H1 (cell line): Measurements from ENCODE around the gene SCAND1. TPM values are rescaled to one million over a fixed set of nuclear protein-coding genes. Genes with fewer than 3 reads are reported as not detected.

ENCODE experiments used
- CTCF ChIA-PET: fragments of 300-600 bp; sonication (Branson Sonifier 250); formaldehyde crosslinking; loops from one replicate; lab custom pipeline; 2021; ENCODE audit not compliant: partially characterized antibody; lab: Charles Lee
- POLR2A ChIA-PET: fragments of 300-600 bp; sonication (Branson Sonifier 250); formaldehyde crosslinking; loops from one replicate; lab custom pipeline; 2021; ENCODE audit warnings: inconsistent platforms; ENCODE audit not compliant: partially characterized antibody; lab: Charles Lee
- DNase-seq, 2 experiments: peaks; one replicate each; pipeline versions ENCODE4 v3.0.0 to v3.0.0-alpha.2; 2010 to 2022; ENCODE audit warnings: low spot score in 2 of 2, low read depth in 1 of 2, mixed read lengths in 1 of 2
- FAIRE-seq: peaks from 2 replicates; lab custom pipeline; 2011; peaks lifted over from hg19 to GRCh38; lab: Jason Lieb, UNC
- H2AFZ ChIP-seq: 2 replicates; pipeline ENCODE4 v1.8.1; 2012; ENCODE audit warnings: low read length, inconsistent platforms
- H2AK5ac ChIP-seq: 2 replicates; pipeline ENCODE4 v1.6.1; 2013; ENCODE audit warnings: low read depth, low read length
- H2BK120ac ChIP-seq: replicated peaks from 2 replicates; pipeline ENCODE3; 2013; ENCODE audit warnings: low read depth, low read length, inconsistent platforms
- H2BK12ac ChIP-seq: 2 replicates; pipeline ENCODE4 v1.6.1; 2013; ENCODE audit warnings: low read depth, low read length
- H2BK15ac ChIP-seq: 2 replicates; pipeline ENCODE4 v1.6.1; 2013; ENCODE audit warnings: low read length
- H2BK20ac ChIP-seq: 2 replicates; pipeline ENCODE4 v1.6.1; 2013; ENCODE audit warnings: low read length
- H2BK5ac ChIP-seq: 2 replicates; pipeline ENCODE4 v1.6.1; 2013; ENCODE audit warnings: low read depth, low read length
- H3K14ac ChIP-seq: 2 replicates; pipeline ENCODE4 v1.6.1; 2013; ENCODE audit warnings: inconsistent platforms; ENCODE audit not compliant: insufficient read length
- H3K18ac ChIP-seq: 2 replicates; pipeline ENCODE4 v1.6.1; 2013; ENCODE audit warnings: low read length; ENCODE audit errors: extremely low read depth
- H3K23ac ChIP-seq: 2 replicates; pipeline ENCODE4 v1.6.1; 2013; ENCODE audit warnings: inconsistent platforms; ENCODE audit not compliant: insufficient read length
- H3K23me2 ChIP-seq: 2 replicates; pipeline ENCODE4 v1.6.1; 2013; ENCODE audit warnings: low read depth, low read length
- H3K27ac ChIP-seq: 2 replicates; pipeline ENCODE4 v1.6.1; 2011; ENCODE audit warnings: low read depth, low read length, inconsistent platforms
- H3K27me3 ChIP-seq, 4 experiments: replicated peaks in 1 of 4; 1 replicate in 1 of 4; 2 replicates in 3 of 4; pipeline versions ENCODE4 v1.6.1 to v1.8.1; 2011 to 2013; ENCODE audit warnings: low read length in 3 of 4, mild to moderate bottlenecking in 3 of 4, inconsistent platforms in 2 of 4, mixed read lengths in 2 of 4, moderate library complexity in 1 of 4; ENCODE audit not compliant: control insufficient read depth in 3 of 4, insufficient read depth in 3 of 4; ENCODE audit errors: extremely low read depth in 1 of 4
- H3K36me3 ChIP-seq, 4 experiments: 2 replicates each; pipeline versions ENCODE4 v1.6.1 to v1.8.1; 2011 to 2013; ENCODE audit warnings: mild to moderate bottlenecking in 4 of 4, low read length in 3 of 4, moderate library complexity in 2 of 4, control low read depth in 1 of 4, inconsistent platforms in 1 of 4; ENCODE audit not compliant: insufficient read depth in 4 of 4, control insufficient read depth in 2 of 4
- H3K4ac ChIP-seq: replicated peaks from 2 replicates; pipeline ENCODE3; 2013; ENCODE audit warnings: low read length, low read depth, mixed read lengths, inconsistent platforms; ENCODE audit not compliant: insufficient read length
- H3K4me1 ChIP-seq, 4 experiments: replicated peaks in 1 of 4; 1 replicate in 1 of 4; 2 replicates in 3 of 4; pipeline versions ENCODE4 v1.6.1 to v1.8.1; 2011 to 2013; ENCODE audit warnings: low read length in 3 of 4, inconsistent platforms in 2 of 4, mixed read lengths in 1 of 4; ENCODE audit not compliant: insufficient read depth in 4 of 4, control insufficient read depth in 3 of 4
- H3K4me2 ChIP-seq, 2 experiments: 2 replicates each; pipeline versions ENCODE4 v1.6.1 to v1.8.1; 2011 to 2013; ENCODE audit warnings: low read depth in 2 of 2, low read length in 2 of 2, control low read depth in 1 of 2, inconsistent platforms in 1 of 2, mild to moderate bottlenecking in 1 of 2; ENCODE audit not compliant: insufficient read depth in 1 of 2
- H3K4me3 ChIP-seq, 4 experiments: fragments of 200-600, 300-600 bp in 1 of 4; sonication (generic), shearing (Covaris generic), sonication (Bioruptor Twin) in 1 of 4; 2 replicates each; pipeline versions ENCODE4 v1.5.1 to v1.8.1; 2011 to 2016; ENCODE audit warnings: low read length in 4 of 4, low read depth in 3 of 4, control low read depth in 2 of 4, inconsistent platforms in 2 of 4, mild to moderate bottlenecking in 2 of 4, mixed read lengths in 1 of 4, moderate library complexity in 1 of 4; ENCODE audit not compliant: insufficient read depth in 2 of 4; ENCODE audit errors: extremely low read depth in 1 of 4
- H3K56ac ChIP-seq: replicated peaks from 2 replicates; pipeline ENCODE3; 2013; ENCODE audit warnings: low read depth, mild to moderate bottlenecking, mixed read lengths, low read length, inconsistent platforms; ENCODE audit not compliant: insufficient read length
- H3K79me1 ChIP-seq: 2 replicates; pipeline ENCODE4 v1.6.1; 2013; ENCODE audit warnings: low read depth, low read length, control low read depth
- H3K79me2 ChIP-seq, 2 experiments: 2 replicates each; pipeline versions ENCODE4 v1.6.1 to v1.8.1; 2012 to 2013; ENCODE audit warnings: low read length in 2 of 2, mild to moderate bottlenecking in 2 of 2, inconsistent platforms in 1 of 2; ENCODE audit not compliant: insufficient read depth in 2 of 2, control insufficient read depth in 1 of 2
- H3K9ac ChIP-seq, 4 experiments: replicated peaks in 1 of 4; 1 replicate in 1 of 4; 2 replicates in 3 of 4; pipeline versions ENCODE4 v1.6.1 to v1.8.1; 2011 to 2013; ENCODE audit warnings: low read depth in 3 of 4, low read length in 3 of 4, control low read depth in 2 of 4, mild to moderate bottlenecking in 2 of 4, moderate library complexity in 2 of 4, inconsistent platforms in 1 of 4; ENCODE audit errors: extremely low read depth in 1 of 4
- H3K9me3 ChIP-seq, 2 experiments: 2 replicates each; pipeline versions ENCODE4 v1.6.1 to v1.8.1; 2012 to 2013; ENCODE audit warnings: mild to moderate bottlenecking in 2 of 2, moderate library complexity in 2 of 2, control low read depth in 1 of 2, inconsistent platforms in 1 of 2, low read depth in 1 of 2, low read length in 1 of 2, mixed read lengths in 1 of 2; ENCODE audit not compliant: insufficient read depth in 2 of 2
- H4K20me1 ChIP-seq, 2 experiments: replicated peaks in 1 of 2; 2 replicates each; pipeline versions ENCODE3 to v1.8.1; 2011 to 2013; ENCODE audit warnings: inconsistent platforms in 2 of 2, low read length in 2 of 2, mild to moderate bottlenecking in 1 of 2; ENCODE audit not compliant: insufficient read depth in 2 of 2, control insufficient read depth in 1 of 2
- H4K5ac ChIP-seq: 2 replicates; pipeline ENCODE4 v1.6.1; 2013; ENCODE audit warnings: low read length, low read depth, mixed read lengths, inconsistent platforms; ENCODE audit not compliant: insufficient read length
- H4K8ac ChIP-seq: 2 replicates; pipeline ENCODE4 v1.8.0; 2013; ENCODE audit warnings: mild to moderate bottlenecking, moderate library complexity, low read length, inconsistent platforms; ENCODE audit not compliant: insufficient read depth; ENCODE audit errors: extremely low read depth
- H4K91ac ChIP-seq: replicated peaks from 2 replicates; pipeline ENCODE3; 2013; ENCODE audit warnings: low read length, mixed read lengths, inconsistent platforms; ENCODE audit not compliant: insufficient read length
- KDM4A ChIP-seq: IDR thresholded peaks from one replicate; pipeline ENCODE4 v1.7.1; 2012; ENCODE audit warnings: low read depth, mild to moderate bottlenecking, moderate library complexity, low read length, inconsistent platforms; ENCODE audit not compliant: severe bottlenecking
- RBBP5 ChIP-seq: IDR thresholded peaks from 2 replicates; pipeline ENCODE4 v1.7.1; 2012; ENCODE audit warnings: low read depth, mild to moderate bottlenecking, inconsistent platforms, low read length, moderate library complexity, borderline replicate concordance
- SUZ12 ChIP-seq: fragments of 200-600 bp; sonication (generic); IDR thresholded peaks from 2 replicates; pipeline ENCODE4 v1.6.1; 2012; ENCODE audit warnings: mild to moderate bottlenecking, inconsistent platforms, low read length, moderate library complexity, mixed read lengths
- TAF7 ChIP-seq: optimal IDR thresholded peaks from 2 replicates; pipeline ENCODE3; 2011; ENCODE audit warnings: low read depth, mild to moderate bottlenecking, inconsistent platforms, low read length, moderate library complexity, borderline replicate concordance
- WGBS, 2 experiments: shearing (Covaris generic) in 1 of 2; methylation state at CpG; one replicate each; pipeline versions ENCODE4 v1.1.6 to v1.1.7; 2013 to 2015; ENCODE audit warnings: low lambda C conversion rate in 2 of 2, mixed read lengths in 2 of 2, inconsistent platforms in 1 of 2, low coverage in 1 of 2, missing lambda C conversion rate in 1 of 2; ENCODE audit not compliant: insufficient replicate concordance in 2 of 2, insufficient coverage in 1 of 2, insufficient read length in 1 of 2; ENCODE audit errors: extremely low coverage in 1 of 2, missing lambda C conversion rate in 1 of 2; 5-methylcytosine and 5-hydroxymethylcytosine counted together
- polyA plus RNA-seq, 7 experiments: library from polyadenylated mRNA; depleted of rRNA in 3 of 7; stranded (reverse) in 5 of 7; unstranded in 2 of 7; fragments of >200 nt in 5 of 7; fragments of 200-250 nt in 2 of 7; gene quantifications; 1 replicate in 5 of 7; 2 replicates in 1 of 7; 4 replicates in 1 of 7; pipeline versions ENCODE4 v1.2.1 to v1.2.3, GENCODE V29; 2011 to 2013; ENCODE audit warnings: missing spikeins in 2 of 7, mixed read lengths in 2 of 7
- total RNA-seq: library from RNA; stranded (reverse); fragmentation: NEBNext Ultra II Directional; extraction: Animal tissue kit (Norgen Biotek cat#: 25700); gene quantifications from 2 replicates; pipeline ENCODE4 v1.2.1, GENCODE V29; 2021

The SCAND1 gene
- total and polyA plus RNA-seq, 2 of the 8 experiments (the other 6 are each of a cell fraction or from before 2014, with no cell fraction given): 73.1 to 83.7 TPM

- Histone ChIP-seq H3K4ac (no peak overlapping the region), H2BK20ac (no peak overlapping the region), H3K9me3 (no peaks in the 10 kb centered on the region), H4K91ac (no peak overlapping the region), H2AFZ (no peak overlapping the region), H4K5ac (no peak overlapping the region), H3K23me2 (no peaks in the 10 kb centered on the region), H3K36me3 (no peaks in the 10 kb centered on the region), H3K14ac (no peak overlapping the region), H3K27me3 (no peaks in the 10 kb centered on the region; a peak in 1 of 7 replicates), H4K8ac (no peak overlapping the region), H3K27ac (no peak overlapping the region), H2BK5ac (no peak overlapping the region), H3K79me2 (no peaks in the 10 kb centered on the region), H4K20me1 (no peaks in the 10 kb centered on the region), H3K9ac (no peak overlapping the region), H3K4me1 (no peaks in the 10 kb centered on the region; a peak in 1 of 7 replicates), H2BK120ac (no peak overlapping the region), H3K23ac (no peak overlapping the region), H3K79me1 (no peaks in the 10 kb centered on the region), H3K4me3 (no peak overlapping the region), H3K56ac (no peak overlapping the region), H3K4me2 (no peak overlapping the region), H2AK5ac (no peak overlapping the region), H2BK15ac (no peak overlapping the region), H2BK12ac (no peak overlapping the region), H3K18ac (no peak overlapping the region)
- ChIA-PET POLR2A (interaction anchor here (1.0 kb wide), 1 partner anchor 31 kb away, joined by 4 read pairs; the partner anchor contains the start of gene SCAND1), CTCF (interaction anchor here (0.6 to 10.3 kb wide), 6 partner anchors 8 to 215 kb away, joined by 3 to 138 read pairs (median 3); partner anchors contain the start of gene SCAND1)
- 75% methylated on average over 6 of the region's 6 CpGs; no CpG with 5 or more reads in 1 of the 2 experiments for WGBS, 2 experiments
- no peak for TF ChIP-seq SUZ12
- TF ChIP-seq RBBP5: no peak
- no peak for TF ChIP-seq KDM4A
- TF ChIP-seq TAF7: no peak
- FAIRE-seq: no peak
- DNase-seq: no peak
These were observed 30.1 kb upstream of the SCAND1 start for GRCh38 chr20:35984382-35984781.
